Activated CD4-positive, alpha-beta T cell treated with anti-CD3 and anti-CD28 coated beads for 1 hour (primary cell): ENCODE data around the gene MRPL57.
"Not testable (repeated sequence)": the region's sequence is repeated elsewhere in the genome, so short reads cannot be mapped to it uniquely, and the experiment has no call there.

Source experiments
- DNase-seq: peaks from one replicate; pipeline ENCODE4 v3.0.0-alpha.2; 2020

Gene MRPL57

GRCh38 chr13:21197606-21198225 lies 21.3 kb downstream of the MRPL57 start:
- DNase-seq, result not testable (repeated sequence)

GRCh38 chr13:21198391-21198790 lies 21.9 kb downstream of the MRPL57 start:
- DNase-seq, result not testable (repeated sequence)

- DNase-seq, result not testable (repeated sequence)
Observed at GRCh38 chr13:21201456-21202190, 25.2 kb downstream of the MRPL57 start.

GRCh38 chr13:21202767-21203531 lies 26.5 kb downstream of the MRPL57 start:
- no peak for DNase-seq

- DNase-seq, result no peak
Observed at GRCh38 chr13:21208652-21209154, 32.2 kb downstream of the MRPL57 start.

GRCh38 chr13:21212138-21212775 lies 35.8 kb downstream of the MRPL57 start:
- no peak for DNase-seq

- DNase-seq, result not testable (repeated sequence)
Observed at GRCh38 chr13:21215419-21215818, 39.0 kb downstream of the MRPL57 start.

GRCh38 chr13:21216332-21216731 lies 39.9 kb downstream of the MRPL57 start:
- DNase-seq, result no peak

GRCh38 chr13:21218351-21219035 lies 42.0 kb downstream of the MRPL57 start:
- no peak for DNase-seq

GRCh38 chr13:21219036-21219381 lies 42.6 kb downstream of the MRPL57 start:
- no peak for DNase-seq

- DNase-seq, result not testable (repeated sequence)
Observed at GRCh38 chr13:21219716-21220115, 43.3 kb downstream of the MRPL57 start.

- no peak for DNase-seq
Observed at GRCh38 chr13:21221268-21221667, 44.8 kb downstream of the MRPL57 start.

- no peak for DNase-seq
Observed at GRCh38 chr13:21225082-21225481, 48.6 kb downstream of the MRPL57 start.

- no peak for DNase-seq
Observed at GRCh38 chr13:21225841-21226581, 49.6 kb downstream of the MRPL57 start.

- DNase-seq, result no peak
Observed at GRCh38 chr13:21227917-21228316, 51.5 kb downstream of the MRPL57 start.
